Activated CD4-positive, alpha-beta T cell treated with anti-CD3 and anti-CD28 coated beads, Interleukin-2, amount 50 U/mL, for 24 hours (primary cell): ENCODE data around the gene CARNS1.

Experiments
- DNase-seq, 2 donors: peaks; one replicate each; pipeline ENCODE4 v3.0.0-alpha.2; 2020; ENCODE audit warnings: low read depth in 1 of 2, low spot score in 1 of 2

The CARNS1 gene

GRCh38 chr11:67440229-67441097 lies 25.0 kb downstream of the CARNS1 start:
- DNase-seq, result no peak

- no peak for DNase-seq
These were observed 25.7 kb downstream of the CARNS1 start for GRCh38 chr11:67441098-67441563.

- no peak for DNase-seq
These were observed 26.4 kb downstream of the CARNS1 start for GRCh38 chr11:67441731-67442351.

- no peak for DNase-seq
These were observed 27.3 kb downstream of the CARNS1 start for GRCh38 chr11:67442504-67443404.

- DNase-seq, result no peak
These were observed 30.0 kb downstream of the CARNS1 start for GRCh38 chr11:67445515-67445914.

- no peak for DNase-seq
These were observed 32.7 kb downstream of the CARNS1 start for GRCh38 chr11:67448220-67448609.

GRCh38 chr11:67449116-67449844 lies 33.8 kb downstream of the CARNS1 start:
- no peak for DNase-seq

- DNase-seq, result no peak
These were observed 35.5 kb downstream of the CARNS1 start for GRCh38 chr11:67450796-67451657.

- no peak for DNase-seq
These were observed 36.1 kb downstream of the CARNS1 start for GRCh38 chr11:67451658-67451976.

- no peak for DNase-seq
These were observed 36.9 kb downstream of the CARNS1 start, which contains the start of gene GPR152 for GRCh38 chr11:67452141-67452952. Gene GPR152 (minus strand): TSS chr11:67452729. CDS start chr11:67452724, 5 bp downstream.

GRCh38 chr11:67453816-67454732 lies 38.6 kb downstream of the CARNS1 start:
- DNase-seq, result no peak

GRCh38 chr11:67455054-67455453 lies 39.6 kb downstream of the CARNS1 start, which contains the start of gene CABP4:
Gene CABP4 (plus strand): TSS chr11:67455354. CDS start chr11:67455424, 70 bp downstream.
- no peak for DNase-seq

- DNase-seq, result no peak
These were observed 40.7 kb downstream of the CARNS1 start for GRCh38 chr11:67456068-67456705.

- no peak for DNase-seq
These were observed 42.0 kb downstream of the CARNS1 start for GRCh38 chr11:67457453-67457852.

GRCh38 chr11:67458266-67458665 lies 42.8 kb downstream of the CARNS1 start:
- DNase-seq, result no peak

GRCh38 chr11:67463186-67463585 lies 47.7 kb downstream of the CARNS1 start:
- DNase-seq, result no peak

- DNase-seq, result no peak
These were observed 48.4 kb downstream of the CARNS1 start for GRCh38 chr11:67463680-67464410.
